Measurements from ENCODE around the gene CCDC146.
"Not testable (repeated sequence)": the region's sequence is repeated elsewhere in the genome, so short reads cannot be mapped to it uniquely, and the experiment has no call there.

Gene CCDC146

DNA sequence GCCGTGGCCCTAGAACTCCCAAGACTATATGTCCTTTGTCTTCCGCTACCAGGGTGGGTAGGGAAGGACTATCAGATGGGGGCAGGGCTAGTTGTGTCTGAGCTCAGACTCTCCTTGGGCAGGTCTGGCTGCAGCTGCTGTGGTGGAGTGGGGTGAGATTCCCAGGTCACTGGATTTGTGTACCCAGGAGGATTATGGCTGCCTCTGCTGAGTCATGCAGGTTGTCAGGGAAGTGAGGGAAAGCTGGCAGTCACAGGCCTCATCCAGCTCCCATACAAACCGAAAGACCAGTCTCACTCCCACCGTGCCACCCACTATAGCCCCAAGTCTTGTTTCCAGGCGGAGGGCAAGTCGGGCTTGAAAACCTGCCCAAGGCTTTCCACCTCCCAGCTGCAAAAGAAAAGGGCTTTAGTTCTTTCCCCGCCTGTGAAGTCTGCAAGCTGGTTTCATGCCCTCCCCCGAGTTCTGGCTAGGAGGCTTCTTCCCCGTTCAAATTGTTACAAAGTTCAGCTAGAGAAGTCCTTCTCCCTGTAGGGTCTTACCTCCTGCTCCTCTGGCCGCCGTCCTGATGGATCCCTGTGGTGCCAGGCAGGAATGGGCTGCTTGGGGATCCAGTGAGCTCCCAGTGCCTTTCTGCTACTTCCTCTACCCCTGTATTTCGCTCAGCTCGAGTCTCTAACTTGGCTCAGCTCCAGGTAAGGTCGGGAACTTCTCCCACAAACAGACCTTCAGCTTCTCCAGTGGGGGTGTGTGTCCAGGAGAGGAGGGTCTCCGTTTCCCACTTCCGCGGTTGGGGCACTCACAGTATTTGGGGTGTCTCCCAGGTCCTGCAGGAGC is 184.0 kb downstream of the CCDC146 start:
- no peak for DNase-seq

DNA sequence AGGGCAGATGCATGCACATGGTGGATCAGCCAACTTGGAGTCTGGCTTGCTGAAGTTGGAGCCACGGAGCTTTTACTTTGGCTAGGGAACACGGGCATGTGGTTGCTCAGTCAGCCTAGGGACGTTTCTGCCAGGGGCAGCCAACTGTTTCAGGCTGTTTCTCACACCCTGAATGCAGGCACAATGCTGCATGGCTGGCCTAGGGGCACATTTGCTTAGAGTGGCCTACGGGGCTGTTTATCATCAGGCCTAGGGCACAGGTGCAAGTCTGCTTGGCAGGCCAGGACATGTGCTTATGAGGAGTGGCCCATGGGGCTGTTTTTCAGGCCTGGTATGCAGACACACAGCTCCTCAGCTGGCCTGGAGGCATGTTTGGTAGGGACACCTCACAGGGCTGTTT is 186.4 kb downstream of the CCDC146 start:
- no peak for DNase-seq

DNA sequence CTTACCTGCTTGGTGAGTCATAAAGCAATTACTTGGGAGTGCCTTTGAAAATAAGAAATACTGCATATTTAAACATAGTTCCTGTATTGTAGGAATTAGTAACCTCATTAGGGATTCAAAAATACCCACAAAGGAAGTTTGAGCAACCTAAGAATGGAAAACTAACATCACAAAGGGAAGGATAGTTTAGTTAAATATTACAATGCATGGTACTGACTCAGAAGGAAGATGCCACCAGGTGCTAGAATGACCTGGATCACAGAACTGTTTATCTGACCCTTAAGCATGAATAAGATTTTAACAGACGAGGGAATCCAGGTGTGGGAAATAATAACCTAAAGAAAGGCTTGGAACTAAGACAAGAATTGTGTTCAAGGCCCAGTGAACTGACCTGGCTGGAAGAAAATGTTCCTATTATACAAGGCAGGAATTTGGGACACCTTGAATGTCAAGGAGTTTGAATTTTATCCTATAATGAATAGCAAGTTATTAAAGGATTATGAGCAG is 187.4 kb downstream of the CCDC146 start:
- DNase-seq = no peak

DNA sequence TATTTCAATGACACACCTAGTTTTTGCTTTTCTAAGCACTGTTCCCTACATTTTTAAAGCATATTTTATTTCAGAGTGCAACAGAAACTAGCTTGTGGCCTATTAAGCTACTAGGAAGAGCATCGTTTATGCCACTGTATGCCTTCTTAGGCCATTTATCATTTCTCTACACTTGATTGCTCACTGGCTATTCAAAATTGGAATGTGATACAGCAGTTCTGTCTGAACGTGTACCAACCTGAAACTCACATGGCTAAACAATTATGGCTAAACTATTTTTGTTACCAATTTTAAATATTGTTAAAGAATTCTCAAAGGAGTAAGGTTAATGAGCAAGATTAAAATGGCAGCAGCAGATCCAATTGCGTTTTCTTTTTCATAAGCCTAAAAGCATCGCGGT is 188.6 kb downstream of the CCDC146 start:
- no peak for DNase-seq

DNA sequence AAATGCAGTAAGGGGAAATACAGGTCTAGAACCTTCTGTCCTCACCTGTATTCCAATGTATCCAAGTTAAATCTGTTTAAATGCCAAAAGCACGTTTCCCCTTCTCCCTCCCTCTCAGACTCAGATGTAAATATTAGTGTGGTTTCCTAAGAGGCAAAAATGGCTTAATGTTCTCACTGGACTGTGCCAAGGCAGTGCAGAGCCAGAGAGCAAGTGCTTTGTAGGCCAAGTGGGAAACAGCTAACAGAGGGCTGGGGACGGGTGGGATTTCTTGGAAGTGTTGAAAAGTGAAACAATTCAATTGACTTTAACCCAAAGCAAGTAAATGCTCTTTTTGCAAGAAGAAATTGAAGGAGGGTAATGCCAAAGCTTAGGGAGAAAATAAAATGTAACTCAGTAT is 190.7 kb downstream of the CCDC146 start:
- no peak for DNase-seq

DNA sequence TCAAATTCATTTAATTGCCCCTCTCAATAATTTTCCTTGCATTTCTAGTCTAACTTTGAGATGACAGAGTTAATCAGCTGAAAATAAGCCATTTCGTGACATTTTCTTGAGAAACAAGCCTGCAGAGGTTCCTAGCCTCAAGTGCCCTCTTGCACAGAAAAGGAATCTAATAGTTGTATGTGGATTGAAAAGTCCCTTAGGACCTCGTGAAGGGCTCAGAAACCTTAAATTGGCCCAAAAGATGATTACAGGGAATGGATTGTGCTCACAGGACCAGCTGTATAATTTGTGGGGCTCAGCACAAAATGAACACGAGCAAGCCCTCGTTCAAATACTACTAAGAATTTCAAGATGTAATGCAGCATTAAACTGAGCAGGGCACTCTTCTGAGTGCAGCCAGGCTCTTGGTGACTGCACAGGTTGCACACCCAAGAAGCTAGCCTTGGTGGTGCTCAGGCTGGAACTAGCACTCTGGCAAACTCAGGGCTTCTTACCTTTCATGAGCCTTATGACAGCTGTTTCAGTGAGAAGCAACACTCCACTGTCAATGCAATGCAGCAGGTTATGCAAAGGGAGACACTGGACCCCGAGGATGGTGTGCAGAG is 191.6 kb downstream of the CCDC146 start:
- no peak for DNase-seq

DNA sequence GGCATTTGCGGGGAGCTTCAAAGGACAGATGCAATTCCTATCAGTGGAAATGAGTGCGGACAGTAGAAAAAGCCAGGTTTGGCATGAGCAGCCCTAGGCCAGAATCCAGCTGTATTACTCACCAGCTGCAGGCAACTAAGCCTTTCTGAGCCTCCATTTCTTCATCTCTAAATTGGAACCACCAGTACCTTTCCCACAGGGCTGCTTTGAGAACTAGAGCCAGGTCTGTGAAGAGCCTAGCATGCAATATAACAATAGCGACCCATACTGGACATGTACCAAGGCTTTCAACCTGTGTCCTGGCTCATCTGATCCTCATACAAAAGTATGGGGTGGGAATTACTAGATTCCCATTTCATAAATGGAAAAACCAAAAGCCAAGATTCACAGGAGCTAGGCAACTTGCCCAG is 192.8 kb downstream of the CCDC146 start:
- no peak for DNase-seq

DNA sequence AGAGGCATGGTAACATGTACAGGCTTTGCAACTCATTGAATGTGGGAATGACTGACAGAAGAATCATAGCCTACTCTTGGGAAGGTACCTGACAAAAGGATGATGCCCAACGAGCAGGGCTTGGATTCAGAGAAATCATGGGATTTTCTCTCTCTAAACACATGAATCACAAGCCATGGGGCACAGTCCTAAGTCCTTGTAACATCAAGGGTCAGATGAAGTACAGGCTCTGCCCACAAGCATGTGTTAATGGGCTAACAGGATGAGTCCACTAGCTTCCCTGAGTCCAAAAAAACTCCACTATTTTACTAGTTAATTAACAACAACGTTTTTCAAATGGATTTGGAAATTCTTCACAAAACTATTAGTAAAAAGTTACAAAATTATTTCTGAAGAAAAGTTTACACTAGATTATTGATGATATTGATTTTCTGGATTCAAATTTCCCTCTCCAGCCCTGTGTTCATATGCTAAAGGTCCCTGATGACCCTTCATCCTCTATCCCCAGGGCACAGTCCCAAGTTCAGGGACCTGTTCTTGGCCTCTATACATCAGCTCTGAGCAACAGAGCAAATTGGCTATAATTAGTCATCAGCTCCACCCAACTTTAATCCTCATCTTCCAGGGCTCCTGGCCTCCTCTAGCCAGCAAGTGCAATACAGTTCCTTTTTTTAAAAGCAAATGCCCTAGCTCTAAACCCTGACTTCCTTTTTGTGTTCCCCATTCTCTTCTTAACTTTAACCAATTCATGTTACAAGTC is 194.0 kb downstream of the CCDC146 start:
- peak; percentile 42 for DNase-seq

DNA sequence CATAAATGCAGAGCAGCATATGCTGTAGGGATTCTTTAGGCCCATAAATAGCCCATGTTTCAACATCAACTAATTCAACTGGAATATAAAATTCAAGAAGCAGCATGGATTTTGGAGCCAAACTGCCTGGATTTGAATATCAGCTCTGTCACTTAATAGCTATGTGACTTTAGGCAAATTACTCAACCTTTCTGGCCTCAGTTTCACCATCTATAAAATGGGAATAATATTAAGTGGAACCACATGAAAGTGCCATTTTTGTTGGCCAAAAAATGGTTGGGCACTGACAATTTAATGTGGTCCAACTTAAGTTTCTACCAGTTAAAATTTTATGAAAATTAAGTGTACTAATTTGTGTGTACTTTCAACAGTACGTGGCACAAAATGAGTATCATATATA is 195.6 kb downstream of the CCDC146 start:
- no peak for DNase-seq

DNA sequence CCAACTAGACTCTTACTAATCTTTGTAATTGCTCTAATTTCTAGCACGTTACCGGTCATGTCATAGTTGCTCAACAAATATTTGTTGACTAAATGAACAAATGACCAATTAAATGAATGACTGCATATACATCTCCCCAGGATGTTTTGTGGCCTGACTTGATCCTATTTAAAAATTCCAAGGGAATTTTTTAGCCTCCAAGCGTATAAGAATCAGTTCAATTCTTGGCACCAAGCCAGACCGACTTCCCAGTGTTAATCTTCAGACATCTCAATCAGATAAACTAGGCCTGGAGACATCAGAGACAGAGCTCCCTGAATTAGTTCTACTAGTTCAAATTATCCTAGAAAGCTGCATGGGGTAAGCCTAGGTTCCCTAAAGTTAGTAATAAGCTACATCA is 197.7 kb downstream of the CCDC146 start:
- no peak for DNase-seq

DNA sequence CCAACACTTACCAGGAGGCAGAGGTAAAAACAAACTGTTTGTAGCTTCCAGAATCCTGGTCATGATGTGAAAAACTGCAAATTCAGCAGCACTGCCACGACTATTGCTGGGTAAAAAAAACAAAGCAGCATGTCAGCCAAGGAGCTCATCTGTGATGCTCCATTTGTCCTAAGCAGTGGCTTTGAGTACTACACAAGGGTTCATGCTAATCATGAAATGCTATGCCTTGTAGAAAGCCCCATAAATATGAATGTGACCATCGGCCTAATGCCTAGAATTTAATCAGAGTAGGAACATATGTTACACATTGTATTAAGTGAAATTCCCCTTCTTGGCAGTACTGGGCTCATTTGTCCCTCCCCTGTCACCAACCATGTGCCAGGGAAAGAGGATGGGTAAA is 198.3 kb downstream of the CCDC146 start:
- no peak for DNase-seq

DNA sequence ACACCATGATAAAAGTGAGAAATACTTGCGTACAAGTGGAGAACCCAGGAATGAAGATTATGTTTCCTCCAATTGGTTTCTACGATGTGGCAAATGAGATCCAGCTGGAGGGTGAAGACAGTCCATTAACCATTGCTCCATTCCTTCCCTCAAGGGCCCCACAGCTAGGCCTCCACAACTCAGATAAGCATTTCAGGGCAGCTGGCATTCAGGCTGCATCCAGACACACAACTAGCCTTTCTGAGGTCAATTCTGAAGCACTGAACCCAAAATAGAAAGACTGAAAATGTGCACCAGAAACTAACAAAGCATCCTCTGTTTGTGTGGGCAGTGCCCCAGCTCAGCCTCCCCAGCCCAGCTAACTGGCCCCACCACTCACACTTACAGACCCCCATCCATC is 198.9 kb downstream of the CCDC146 start:
- DNase-seq = no peak

DNA sequence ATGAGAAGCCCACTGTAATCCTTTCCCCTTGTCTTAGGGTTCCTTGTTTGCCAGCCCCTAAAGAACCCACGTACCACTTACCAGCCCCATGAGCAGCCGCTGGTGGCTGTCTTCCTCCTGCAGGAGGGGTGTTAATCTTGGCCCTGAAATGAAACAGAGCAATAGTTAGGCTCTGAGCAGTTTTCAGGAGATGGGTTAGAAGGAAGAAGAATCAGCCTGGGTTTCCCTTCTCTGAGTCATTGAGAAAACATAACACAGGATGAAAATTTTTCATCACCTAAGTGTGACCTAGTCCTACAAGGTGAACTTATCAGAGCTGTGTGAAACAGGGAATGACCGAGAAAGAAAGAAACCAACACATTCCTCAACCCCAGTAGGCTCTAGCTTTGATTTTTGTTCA is 203.7 kb downstream of the CCDC146 start:
- no peak for DNase-seq

DNA sequence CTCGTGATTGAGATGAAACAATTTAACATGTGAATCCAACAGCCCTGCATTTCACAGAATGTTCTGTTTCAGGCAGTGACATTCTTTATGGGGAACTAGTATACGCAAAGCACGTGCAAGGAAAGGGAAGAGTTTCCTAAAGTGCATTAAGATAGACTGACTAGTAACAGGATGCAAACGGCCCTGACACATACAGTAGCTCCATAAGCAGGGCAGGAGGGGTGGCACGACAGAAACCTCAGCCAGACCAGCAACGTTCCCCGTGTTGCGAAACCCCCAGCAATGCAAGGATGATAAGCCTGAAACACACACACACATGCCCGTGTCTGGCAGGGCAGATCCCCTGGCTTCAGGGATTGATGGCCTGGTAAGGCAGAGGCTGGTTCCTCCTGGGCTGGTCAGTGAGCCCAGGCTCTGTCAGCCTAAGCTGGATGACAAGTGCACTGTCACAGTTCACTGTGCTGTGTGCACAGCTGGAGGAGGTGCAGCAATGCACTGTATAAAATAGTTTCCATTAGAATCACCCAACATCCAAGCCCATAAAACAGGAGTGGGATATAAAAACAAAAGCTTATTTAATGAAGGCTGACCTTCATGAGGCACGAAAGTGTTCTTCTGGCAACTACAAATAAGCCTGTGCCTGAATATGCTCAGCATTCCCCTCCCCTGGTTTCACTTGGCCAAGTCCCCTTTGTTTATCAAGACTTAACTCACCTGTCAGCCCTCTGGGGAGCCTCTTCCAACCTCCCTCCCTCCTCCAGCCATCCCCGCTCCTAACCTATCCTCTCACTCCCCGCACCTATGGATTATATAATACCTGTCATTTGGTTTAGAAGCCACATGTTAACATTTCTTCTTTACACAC is 204.9 kb downstream of the CCDC146 start:
- peak; percentile 76 for DNase-seq

DNA sequence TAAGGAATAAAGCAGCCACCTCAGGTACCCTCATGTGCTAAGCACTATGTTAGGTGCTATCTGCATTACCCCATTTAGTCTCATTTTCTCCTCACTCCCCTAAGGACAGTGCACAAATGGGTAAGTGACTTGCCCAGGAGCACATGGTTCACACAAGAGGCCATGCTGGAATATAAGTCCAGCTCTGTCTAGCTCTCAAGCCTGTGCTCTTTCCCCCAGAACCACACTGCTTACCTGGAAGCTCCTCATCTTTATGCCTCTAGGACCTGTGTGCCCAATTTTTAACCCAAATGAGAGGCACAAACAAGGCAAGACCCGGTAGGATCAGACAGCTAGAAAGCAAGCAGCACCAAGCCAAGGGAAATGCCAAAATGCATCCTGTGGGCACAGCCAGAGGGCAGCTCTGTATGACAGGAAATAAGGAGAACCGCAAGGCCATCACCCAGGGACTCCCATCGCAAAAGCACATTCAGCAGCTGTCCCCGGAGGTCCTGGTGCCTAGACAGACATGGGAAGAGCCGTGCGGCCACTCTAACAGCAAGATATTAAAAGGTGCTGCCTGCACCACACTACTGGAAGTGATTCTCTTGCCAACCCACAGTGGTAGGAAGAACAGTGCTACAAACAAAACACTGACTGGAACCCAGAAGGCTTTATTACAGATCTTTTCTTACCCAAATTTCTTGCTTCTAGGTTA is 205.7 kb downstream of the CCDC146 start:
- no peak for DNase-seq

DNA sequence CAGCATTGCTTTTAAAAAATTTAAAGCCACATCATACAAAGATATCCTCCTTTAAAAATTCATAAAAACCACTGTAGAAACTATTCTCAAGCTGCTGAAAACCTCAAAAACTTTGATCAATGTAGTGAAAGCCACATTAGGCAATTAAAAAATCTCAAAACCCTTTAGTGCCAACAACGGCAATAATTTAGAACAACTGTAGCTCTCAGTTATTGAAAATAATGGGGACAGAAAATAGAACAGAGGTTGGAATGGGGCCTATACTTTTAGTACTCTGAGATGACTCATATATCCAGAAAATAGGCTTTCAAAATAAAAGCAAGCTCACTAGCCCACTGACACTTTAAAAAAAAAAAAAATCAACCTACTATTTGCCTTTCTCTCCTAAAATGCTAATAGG is 206.3 kb downstream of the CCDC146 start:
- DNase-seq = no peak

DNA sequence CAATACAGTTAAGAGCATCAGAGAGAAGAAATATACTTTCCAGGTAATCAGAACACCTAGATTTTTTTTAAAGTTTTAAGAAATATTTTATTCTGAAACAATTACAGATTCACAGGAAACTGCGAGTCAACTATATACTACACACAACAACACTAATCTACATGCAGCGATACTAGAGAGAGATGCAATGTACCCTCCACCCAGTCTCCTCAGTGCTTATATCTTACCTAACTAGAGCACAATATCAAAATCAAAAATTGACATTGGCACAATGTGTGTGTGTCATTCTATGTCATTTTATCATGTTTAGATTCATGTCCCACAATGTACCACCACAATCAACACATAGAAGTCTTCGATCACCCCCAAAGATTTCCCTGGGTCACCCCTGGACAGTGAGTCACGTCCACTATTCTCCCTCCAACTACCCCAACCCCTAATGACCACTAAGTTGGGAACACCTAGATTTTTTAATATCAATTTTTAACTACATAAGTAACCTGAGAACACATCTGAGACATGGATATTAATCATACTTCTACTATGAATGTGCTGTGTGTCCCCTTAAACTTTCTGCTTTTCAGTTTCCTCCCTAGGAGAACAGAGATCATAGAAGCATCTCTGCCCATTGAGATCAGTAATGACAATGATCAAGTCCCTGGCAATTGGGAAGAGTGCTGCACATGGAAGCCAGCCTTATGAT is 207.2 kb downstream of the CCDC146 start:
- DNase-seq = no peak

DNA sequence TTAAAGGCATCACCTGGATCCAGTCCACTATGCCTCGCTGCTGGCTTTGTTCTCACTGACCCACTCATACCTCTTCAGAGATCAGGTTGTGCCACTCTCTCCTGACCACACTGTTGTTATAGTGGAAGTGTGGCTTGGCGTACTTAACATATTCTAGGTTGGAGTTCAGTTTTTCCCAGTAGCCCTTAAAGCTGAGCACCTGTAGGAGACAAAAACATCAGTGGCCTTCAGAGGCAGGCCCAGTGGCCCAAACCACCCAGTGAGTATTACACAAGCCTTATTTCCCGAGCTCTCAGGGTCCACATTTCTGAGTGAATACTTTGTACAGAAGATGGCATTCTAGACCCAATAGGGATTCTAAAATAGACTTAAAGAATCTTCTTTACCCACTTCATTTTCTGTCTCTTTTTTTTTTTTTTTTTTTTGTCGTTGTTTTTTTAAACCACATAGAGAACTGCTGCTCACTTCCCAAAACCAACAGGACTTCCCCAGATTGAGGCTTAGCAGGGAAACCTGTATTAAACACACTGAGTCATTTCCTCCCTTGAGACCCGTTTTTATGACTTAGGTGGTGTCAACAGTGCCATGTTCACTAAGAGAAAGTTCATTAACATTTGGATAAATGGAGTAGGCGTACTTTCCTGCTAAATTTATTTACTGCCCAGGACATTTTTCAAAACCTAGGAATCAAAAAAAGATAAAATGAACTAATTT is 207.9 kb downstream of the CCDC146 start:
- peak; percentile 79 for DNase-seq

DNA sequence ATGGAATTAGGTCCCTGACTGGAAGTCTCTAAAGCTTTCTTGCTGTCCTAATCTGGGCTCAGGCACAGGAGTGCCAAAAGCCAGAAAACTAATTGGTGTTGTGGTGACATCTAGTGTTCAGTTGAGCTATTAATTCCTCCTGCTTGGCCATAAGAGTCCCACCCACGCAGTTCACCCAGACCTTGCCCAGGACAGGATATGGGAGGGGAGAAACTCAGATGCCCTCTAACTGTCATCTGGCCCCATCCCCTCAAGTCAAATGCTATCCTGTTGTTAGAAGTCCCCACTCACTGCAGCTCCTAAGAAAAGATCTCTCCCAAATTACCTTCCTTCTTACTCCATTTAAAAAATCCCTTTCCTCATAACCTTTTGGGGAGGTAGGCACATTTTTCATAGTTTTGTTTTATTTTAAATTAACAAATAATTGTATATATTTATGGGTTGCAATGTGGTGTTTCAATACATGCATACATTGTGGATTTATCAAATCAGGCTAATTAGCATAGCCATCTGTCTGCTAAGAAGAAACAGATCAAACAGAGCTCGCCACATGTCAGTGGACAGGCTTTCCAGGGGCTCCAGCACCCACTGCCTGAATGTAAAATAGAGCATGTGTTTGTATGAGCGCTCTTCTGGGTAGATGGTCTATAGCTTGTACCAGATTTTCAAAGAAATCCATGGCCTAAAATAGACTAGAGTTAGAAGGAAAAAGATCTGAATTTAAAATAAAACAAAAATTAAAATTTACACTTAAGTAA is 209.7 kb downstream of the CCDC146 start:
- DNase-seq = peak; percentile 89

DNA sequence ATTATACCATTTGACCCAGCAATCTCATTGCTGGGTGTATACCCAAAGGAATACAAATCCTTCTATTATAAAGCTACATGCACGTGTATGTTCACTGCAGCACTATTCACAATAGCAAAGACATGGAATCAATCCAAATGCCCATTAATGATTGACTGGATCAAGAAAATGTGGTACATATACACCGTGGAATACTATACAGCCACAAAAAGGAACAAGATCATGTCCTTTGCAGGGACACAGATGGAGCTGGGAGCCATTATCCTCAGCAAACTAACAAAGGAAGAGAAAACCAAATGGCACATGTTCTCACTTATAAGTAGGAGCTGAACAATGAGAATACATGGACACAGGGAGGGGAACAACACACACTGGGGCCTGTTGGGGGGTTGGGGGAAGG is 211.6 kb downstream of the CCDC146 start:
- DNase-seq = not testable (repeated sequence)

Data from suppressor macrophage treated with lipopolysaccharide for 4 hours (primary cell).